H1 (cell line): ENCODE data around the gene NFATC1. TPM values are rescaled to one million over a fixed set of nuclear protein-coding genes. Genes with fewer than 3 reads are reported as not detected.

Experiments
- CTCF ChIA-PET: fragments of 300-600 bp; sonication (Branson Sonifier 250); formaldehyde crosslinking; loops from one replicate; lab custom pipeline; 2021; ENCODE audit not compliant: partially characterized antibody; lab: Charles Lee
- POLR2A ChIA-PET: fragments of 300-600 bp; sonication (Branson Sonifier 250); formaldehyde crosslinking; loops from one replicate; lab custom pipeline; 2021; ENCODE audit warnings: inconsistent platforms; ENCODE audit not compliant: partially characterized antibody; lab: Charles Lee
- DNase-seq, 2 experiments: peaks; one replicate each; pipeline versions ENCODE4 v3.0.0 to v3.0.0-alpha.2; 2010 to 2022; ENCODE audit warnings: low spot score in 2 of 2, low read depth in 1 of 2, mixed read lengths in 1 of 2
- FAIRE-seq: peaks from 2 replicates; lab custom pipeline; 2011; peaks lifted over from hg19 to GRCh38; lab: Jason Lieb, UNC
- H2AFZ ChIP-seq: 2 replicates; pipeline ENCODE4 v1.8.1; 2012; ENCODE audit warnings: low read length, inconsistent platforms
- H2AK5ac ChIP-seq: 2 replicates; pipeline ENCODE4 v1.6.1; 2013; ENCODE audit warnings: low read depth, low read length
- H2BK120ac ChIP-seq: replicated peaks from 2 replicates; pipeline ENCODE3; 2013; ENCODE audit warnings: low read depth, low read length, inconsistent platforms
- H2BK12ac ChIP-seq: 2 replicates; pipeline ENCODE4 v1.6.1; 2013; ENCODE audit warnings: low read depth, low read length
- H2BK15ac ChIP-seq: 2 replicates; pipeline ENCODE4 v1.6.1; 2013; ENCODE audit warnings: low read length
- H2BK20ac ChIP-seq: 2 replicates; pipeline ENCODE4 v1.6.1; 2013; ENCODE audit warnings: low read length
- H2BK5ac ChIP-seq: 2 replicates; pipeline ENCODE4 v1.6.1; 2013; ENCODE audit warnings: low read depth, low read length
- H3K14ac ChIP-seq: 2 replicates; pipeline ENCODE4 v1.6.1; 2013; ENCODE audit warnings: inconsistent platforms; ENCODE audit not compliant: insufficient read length
- H3K18ac ChIP-seq: 2 replicates; pipeline ENCODE4 v1.6.1; 2013; ENCODE audit warnings: low read length; ENCODE audit errors: extremely low read depth
- H3K23ac ChIP-seq: 2 replicates; pipeline ENCODE4 v1.6.1; 2013; ENCODE audit warnings: inconsistent platforms; ENCODE audit not compliant: insufficient read length
- H3K23me2 ChIP-seq: 2 replicates; pipeline ENCODE4 v1.6.1; 2013; ENCODE audit warnings: low read depth, low read length
- H3K27ac ChIP-seq: 2 replicates; pipeline ENCODE4 v1.6.1; 2011; ENCODE audit warnings: low read depth, low read length, inconsistent platforms
- H3K27me3 ChIP-seq, 4 experiments: replicated peaks in 1 of 4; 1 replicate in 1 of 4; 2 replicates in 3 of 4; pipeline versions ENCODE4 v1.6.1 to v1.8.1; 2011 to 2013; ENCODE audit warnings: low read length in 3 of 4, mild to moderate bottlenecking in 3 of 4, inconsistent platforms in 2 of 4, mixed read lengths in 2 of 4, moderate library complexity in 1 of 4; ENCODE audit not compliant: control insufficient read depth in 3 of 4, insufficient read depth in 3 of 4; ENCODE audit errors: extremely low read depth in 1 of 4
- H3K36me3 ChIP-seq, 4 experiments: 2 replicates each; pipeline versions ENCODE4 v1.6.1 to v1.8.1; 2011 to 2013; ENCODE audit warnings: mild to moderate bottlenecking in 4 of 4, low read length in 3 of 4, moderate library complexity in 2 of 4, control low read depth in 1 of 4, inconsistent platforms in 1 of 4; ENCODE audit not compliant: insufficient read depth in 4 of 4, control insufficient read depth in 2 of 4
- H3K4ac ChIP-seq: replicated peaks from 2 replicates; pipeline ENCODE3; 2013; ENCODE audit warnings: low read length, low read depth, mixed read lengths, inconsistent platforms; ENCODE audit not compliant: insufficient read length
- H3K4me1 ChIP-seq, 4 experiments: replicated peaks in 1 of 4; 1 replicate in 1 of 4; 2 replicates in 3 of 4; pipeline versions ENCODE4 v1.6.1 to v1.8.1; 2011 to 2013; ENCODE audit warnings: low read length in 3 of 4, inconsistent platforms in 2 of 4, mixed read lengths in 1 of 4; ENCODE audit not compliant: insufficient read depth in 4 of 4, control insufficient read depth in 3 of 4
- H3K4me2 ChIP-seq, 2 experiments: 2 replicates each; pipeline versions ENCODE4 v1.6.1 to v1.8.1; 2011 to 2013; ENCODE audit warnings: low read depth in 2 of 2, low read length in 2 of 2, control low read depth in 1 of 2, inconsistent platforms in 1 of 2, mild to moderate bottlenecking in 1 of 2; ENCODE audit not compliant: insufficient read depth in 1 of 2
- H3K4me3 ChIP-seq, 4 experiments: fragments of 200-600, 300-600 bp in 1 of 4; sonication (generic), shearing (Covaris generic), sonication (Bioruptor Twin) in 1 of 4; 2 replicates each; pipeline versions ENCODE4 v1.5.1 to v1.8.1; 2011 to 2016; ENCODE audit warnings: low read length in 4 of 4, low read depth in 3 of 4, control low read depth in 2 of 4, inconsistent platforms in 2 of 4, mild to moderate bottlenecking in 2 of 4, mixed read lengths in 1 of 4, moderate library complexity in 1 of 4; ENCODE audit not compliant: insufficient read depth in 2 of 4; ENCODE audit errors: extremely low read depth in 1 of 4
- H3K56ac ChIP-seq: replicated peaks from 2 replicates; pipeline ENCODE3; 2013; ENCODE audit warnings: low read depth, mild to moderate bottlenecking, mixed read lengths, low read length, inconsistent platforms; ENCODE audit not compliant: insufficient read length
- H3K79me1 ChIP-seq: 2 replicates; pipeline ENCODE4 v1.6.1; 2013; ENCODE audit warnings: low read depth, low read length, control low read depth
- H3K79me2 ChIP-seq, 2 experiments: 2 replicates each; pipeline versions ENCODE4 v1.6.1 to v1.8.1; 2012 to 2013; ENCODE audit warnings: low read length in 2 of 2, mild to moderate bottlenecking in 2 of 2, inconsistent platforms in 1 of 2; ENCODE audit not compliant: insufficient read depth in 2 of 2, control insufficient read depth in 1 of 2
- H3K9ac ChIP-seq, 4 experiments: replicated peaks in 1 of 4; 1 replicate in 1 of 4; 2 replicates in 3 of 4; pipeline versions ENCODE4 v1.6.1 to v1.8.1; 2011 to 2013; ENCODE audit warnings: low read depth in 3 of 4, low read length in 3 of 4, control low read depth in 2 of 4, mild to moderate bottlenecking in 2 of 4, moderate library complexity in 2 of 4, inconsistent platforms in 1 of 4; ENCODE audit errors: extremely low read depth in 1 of 4
- H3K9me3 ChIP-seq, 2 experiments: 2 replicates each; pipeline versions ENCODE4 v1.6.1 to v1.8.1; 2012 to 2013; ENCODE audit warnings: mild to moderate bottlenecking in 2 of 2, moderate library complexity in 2 of 2, control low read depth in 1 of 2, inconsistent platforms in 1 of 2, low read depth in 1 of 2, low read length in 1 of 2, mixed read lengths in 1 of 2; ENCODE audit not compliant: insufficient read depth in 2 of 2
- H4K20me1 ChIP-seq, 2 experiments: replicated peaks in 1 of 2; 2 replicates each; pipeline versions ENCODE3 to v1.8.1; 2011 to 2013; ENCODE audit warnings: inconsistent platforms in 2 of 2, low read length in 2 of 2, mild to moderate bottlenecking in 1 of 2; ENCODE audit not compliant: insufficient read depth in 2 of 2, control insufficient read depth in 1 of 2
- H4K5ac ChIP-seq: 2 replicates; pipeline ENCODE4 v1.6.1; 2013; ENCODE audit warnings: low read length, low read depth, mixed read lengths, inconsistent platforms; ENCODE audit not compliant: insufficient read length
- H4K8ac ChIP-seq: 2 replicates; pipeline ENCODE4 v1.8.0; 2013; ENCODE audit warnings: mild to moderate bottlenecking, moderate library complexity, low read length, inconsistent platforms; ENCODE audit not compliant: insufficient read depth; ENCODE audit errors: extremely low read depth
- H4K91ac ChIP-seq: replicated peaks from 2 replicates; pipeline ENCODE3; 2013; ENCODE audit warnings: low read length, mixed read lengths, inconsistent platforms; ENCODE audit not compliant: insufficient read length
- ASH2L ChIP-seq: fragments of 200-600, 300-600 bp; sonication (generic); IDR thresholded peaks from one replicate; pipeline ENCODE4 v1.7.1; 2017; ENCODE audit warnings: low read length
- CBX5 ChIP-seq: fragments of 300-800, 300-1000 bp; sonication (generic); IDR thresholded peaks from 2 replicates; pipeline ENCODE4 v1.7.1; 2016; ENCODE audit warnings: antibody characterized with exemption, low read length, low read depth
- CHD2 ChIP-seq: IDR thresholded peaks from 2 replicates; pipeline ENCODE4 v1.6.1; 2012; ENCODE audit warnings: low read length, improper control_type of control experiment
- GTF2F1 ChIP-seq: IDR thresholded peaks from 2 replicates; pipeline ENCODE4 v1.6.1; 2012; ENCODE audit warnings: low read depth, low read length, improper control_type of control experiment, borderline replicate concordance
- POU5F1 ChIP-seq: IDR thresholded peaks from 2 replicates; pipeline ENCODE4 v1.6.1; 2011; ENCODE audit warnings: low read depth, mild to moderate bottlenecking, low read length, moderate library complexity
- RBBP5 ChIP-seq: IDR thresholded peaks from 2 replicates; pipeline ENCODE4 v1.7.1; 2012; ENCODE audit warnings: low read depth, mild to moderate bottlenecking, inconsistent platforms, low read length, moderate library complexity, borderline replicate concordance
- SIN3A ChIP-seq, 2 experiments: IDR thresholded peaks in 1 of 2; conservative IDR thresholded peaks in 1 of 2; 2 replicates each; pipeline ENCODE4 v1.6.1; 2011 to 2012; ENCODE audit warnings: low read length in 2 of 2, improper control_type of control experiment in 1 of 2, low read depth in 1 of 2, mild to moderate bottlenecking in 1 of 2
- SP1 ChIP-seq: IDR thresholded peaks from 2 replicates; pipeline ENCODE4 v1.6.1; 2011; ENCODE audit warnings: low read depth, low read length
- SP2 ChIP-seq: IDR thresholded peaks from 2 replicates; pipeline ENCODE4 v1.6.1; 2012; ENCODE audit warnings: mild to moderate bottlenecking, low read length, inconsistent platforms
- SUZ12 ChIP-seq: fragments of 200-600 bp; sonication (generic); IDR thresholded peaks from 2 replicates; pipeline ENCODE4 v1.6.1; 2012; ENCODE audit warnings: mild to moderate bottlenecking, inconsistent platforms, low read length, moderate library complexity, mixed read lengths
- TEAD4 ChIP-seq: IDR thresholded peaks from 2 replicates; pipeline ENCODE4 v1.6.1; 2012; ENCODE audit warnings: low read depth, low read length, inconsistent platforms, mixed read lengths
- USF2 ChIP-seq: IDR thresholded peaks from 2 replicates; pipeline ENCODE4 v1.6.1; 2011; ENCODE audit warnings: low read length, improper control_type of control experiment
- YY1 ChIP-seq: IDR thresholded peaks from 2 replicates; pipeline ENCODE4 v1.6.1; 2011; ENCODE audit warnings: low read depth, mild to moderate bottlenecking, low read length
- WGBS, 2 experiments: shearing (Covaris generic) in 1 of 2; methylation state at CpG; one replicate each; pipeline versions ENCODE4 v1.1.6 to v1.1.7; 2013 to 2015; ENCODE audit warnings: low lambda C conversion rate in 2 of 2, mixed read lengths in 2 of 2, inconsistent platforms in 1 of 2, low coverage in 1 of 2, missing lambda C conversion rate in 1 of 2; ENCODE audit not compliant: insufficient replicate concordance in 2 of 2, insufficient coverage in 1 of 2, insufficient read length in 1 of 2; ENCODE audit errors: extremely low coverage in 1 of 2, missing lambda C conversion rate in 1 of 2; 5-methylcytosine and 5-hydroxymethylcytosine counted together
- polyA plus RNA-seq, 7 experiments: library from polyadenylated mRNA; depleted of rRNA in 3 of 7; stranded (reverse) in 5 of 7; unstranded in 2 of 7; fragments of >200 nt in 5 of 7; fragments of 200-250 nt in 2 of 7; gene quantifications; 1 replicate in 5 of 7; 2 replicates in 1 of 7; 4 replicates in 1 of 7; pipeline versions ENCODE4 v1.2.1 to v1.2.3, GENCODE V29; 2011 to 2013; ENCODE audit warnings: missing spikeins in 2 of 7, mixed read lengths in 2 of 7
- total RNA-seq: library from RNA; stranded (reverse); fragmentation: NEBNext Ultra II Directional; extraction: Animal tissue kit (Norgen Biotek cat#: 25700); gene quantifications from 2 replicates; pipeline ENCODE4 v1.2.1, GENCODE V29; 2021

NFATC1 gene
- total and polyA plus RNA-seq, 2 of the 8 experiments (the other 6 are each of a cell fraction or from before 2014, with no cell fraction given), result 2.0 to 6.6 TPM

GRCh38 chr18:79572093-79572780, 176.5 kb downstream of the NFATC1 start:
- Histone ChIP-seq H2AK5ac (no peak overlapping the region), H3K9ac (no peak overlapping the region), H2BK5ac (no peak overlapping the region), H3K4me2 (no peak overlapping the region), H2BK15ac (no peak overlapping the region), H3K23me2 (no peaks in the 10 kb centered on the region), H2AFZ (no peak overlapping the region), H2BK120ac (no peak overlapping the region), H3K36me3 (no peaks in the 10 kb centered on the region), H3K27me3 (no peaks in the 10 kb centered on the region; a peak in 1 of 7 replicates), H3K4me3 (no peak overlapping the region), H3K4me1 (peaks cover 0 to 6% (median 5%) of the 10 kb centered on the region in 4 experiments; a peak in 4 of 7 replicates), H3K27ac (no peak overlapping the region), H3K79me2 (no peaks in the 10 kb centered on the region), H3K56ac (no peak overlapping the region), H3K4ac (no peak overlapping the region), H3K23ac (no peak overlapping the region), H3K14ac (no peak overlapping the region), H3K18ac (no peak overlapping the region), H4K8ac (no peak overlapping the region), H4K91ac (no peak overlapping the region), H4K5ac (no peak overlapping the region), H3K79me1 (no peaks in the 10 kb centered on the region), H2BK20ac (no peak overlapping the region), H2BK12ac (no peak overlapping the region), H3K9me3 (peaks cover 8 to 18% of the 10 kb centered on the region in 2 experiments; a peak in 3 of 4 replicates), H4K20me1 (no peaks in the 10 kb centered on the region)
- CTCF ChIA-PET, result interaction anchor here (1.0 kb wide), 1 partner anchor 15 kb away, joined by 3 read pairs; no protein-coding TSS in a partner anchor
- 92% methylated on average over 18 of the region's 18 CpGs; no CpG with 5 or more reads in 1 of the 2 experiments for WGBS, 2 experiments
- POLR2A ChIA-PET, result no interaction called here
- DNase-seq, result peak in 1 of 2 experiments; percentile 19
- FAIRE-seq, result no peak
- TF ChIP-seq RBBP5 (no peak), ASH2L (no peak), SUZ12 (no peak), TEAD4 (no peak), YY1 (no peak), CHD2 (no peak), SP1 (no peak), SIN3A (conservative IDR thresholded peaks at IDR 0.05 in 1 of 2, IDR thresholded peaks at IDR 0.05 in 1 of 2; ENCODE audit: low read depth in 1 of 2, low read length in 2 of 2) (no peak), SP2 (no peak), POU5F1 (no peak), USF2 (no peak), GTF2F1 (no peak), CBX5 (no peak)
